Measurements from ENCODE around the gene PRR13. TPM values are rescaled to one million over a fixed set of nuclear protein-coding genes. Genes with fewer than 3 reads are reported as not detected.

Gene PRR13
- total RNA-seq, 1 experiment from 2014 or later = 216 TPM

DNA sequence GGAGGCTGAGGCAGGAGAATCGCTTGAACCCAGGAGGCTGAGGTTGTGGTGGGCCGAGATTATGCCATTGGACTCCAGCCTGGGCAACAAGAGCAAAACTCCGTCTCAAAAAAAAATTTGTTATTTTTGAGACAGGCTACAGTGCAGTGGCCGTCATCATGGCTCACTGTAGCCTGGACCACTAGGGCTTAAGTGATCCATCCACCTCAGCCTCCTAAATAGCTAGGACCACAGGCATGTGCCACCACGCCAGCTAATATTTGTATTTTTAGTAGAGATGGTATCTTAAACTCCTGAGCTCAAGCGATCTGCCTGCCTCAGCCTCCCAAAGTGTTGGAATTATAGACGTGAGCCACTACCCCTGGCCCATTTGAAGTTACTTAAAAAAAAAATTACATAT, 9.4 kb downstream of the PRR13 start:
- Histone ChIP-seq H3K4me1 (ENCODE audit: control insufficient read depth in 1 of 2, insufficient read depth in 2 of 2, low read length in 2 of 2) (peaks cover 0 to 14% of the 10 kb centered on the region in 2 experiments; a peak in 3 of 4 replicates), H3K27ac (ENCODE audit: low read depth, low read length) (no peak overlapping the region), H3K36me3 (ENCODE audit: control insufficient read depth in 1 of 2, insufficient read depth in 2 of 2, low read length in 2 of 2) (peaks cover 24 to 34% of the 10 kb centered on the region in 2 experiments), H2AFZ (ENCODE audit: low read depth, low read length, poor library complexity, severe bottlenecking) (no peak overlapping the region), H3K9ac (ENCODE audit: low read length) (no peak overlapping the region), H3K9me3 (ENCODE audit: control insufficient read depth in 1 of 2, insufficient read depth in 1 of 2, low read depth in 1 of 2, low read length in 2 of 2) (no peaks in the 10 kb centered on the region), H3K4me2 (ENCODE audit: low read length) (no peak overlapping the region), H3K9me2 (ENCODE audit: insufficient read depth) (no peaks in the 10 kb centered on the region), H3K79me2 (ENCODE audit: insufficient read depth, low read length) (peaks cover 45% of the 10 kb centered on the region), H3K27me3 (ENCODE audit: insufficient read depth, low read length) (no peaks in the 10 kb centered on the region), H3K4me3 (replicated peaks in 1 of 2; ENCODE audit: low read depth in 1 of 2, low read length in 2 of 2) (no peak overlapping the region), H4K20me1 (ENCODE audit: insufficient read depth) (peaks cover 33% of the 10 kb centered on the region; the same call in 1 of the 2 replicates)
- intact Hi-C loops (cut with micrococcal nuclease) = loop anchor here (5.0 kb wide), 1 partner anchor 69 kb away; the partner anchor contains the start of gene SP1
- no TSS peak for BruUV-seq (replicated peaks)
- RAD21 ChIA-PET (ENCODE audit: low non-redundant PET in 1 of 2, low total read pairs in 2 of 2, uncharacterized antibody in 2 of 2, unreplicated experiment in 2 of 2) = interaction anchor here in 1 of 2 experiments (0.7 kb wide), 1 partner anchor 76 kb away, joined by 4 read pairs; no protein-coding TSS in a partner anchor
- DNase-seq (ENCODE audit: low read depth, low spot score) = no peak
- POLR2A ChIA-PET = interaction anchor here (0.7 to 2.6 kb wide), 2 partner anchors 10 to 23 kb away, joined by 3 to 21 read pairs; partner anchors contain the start of gene PRR13
- TF ChIP-seq, protein P1, sequence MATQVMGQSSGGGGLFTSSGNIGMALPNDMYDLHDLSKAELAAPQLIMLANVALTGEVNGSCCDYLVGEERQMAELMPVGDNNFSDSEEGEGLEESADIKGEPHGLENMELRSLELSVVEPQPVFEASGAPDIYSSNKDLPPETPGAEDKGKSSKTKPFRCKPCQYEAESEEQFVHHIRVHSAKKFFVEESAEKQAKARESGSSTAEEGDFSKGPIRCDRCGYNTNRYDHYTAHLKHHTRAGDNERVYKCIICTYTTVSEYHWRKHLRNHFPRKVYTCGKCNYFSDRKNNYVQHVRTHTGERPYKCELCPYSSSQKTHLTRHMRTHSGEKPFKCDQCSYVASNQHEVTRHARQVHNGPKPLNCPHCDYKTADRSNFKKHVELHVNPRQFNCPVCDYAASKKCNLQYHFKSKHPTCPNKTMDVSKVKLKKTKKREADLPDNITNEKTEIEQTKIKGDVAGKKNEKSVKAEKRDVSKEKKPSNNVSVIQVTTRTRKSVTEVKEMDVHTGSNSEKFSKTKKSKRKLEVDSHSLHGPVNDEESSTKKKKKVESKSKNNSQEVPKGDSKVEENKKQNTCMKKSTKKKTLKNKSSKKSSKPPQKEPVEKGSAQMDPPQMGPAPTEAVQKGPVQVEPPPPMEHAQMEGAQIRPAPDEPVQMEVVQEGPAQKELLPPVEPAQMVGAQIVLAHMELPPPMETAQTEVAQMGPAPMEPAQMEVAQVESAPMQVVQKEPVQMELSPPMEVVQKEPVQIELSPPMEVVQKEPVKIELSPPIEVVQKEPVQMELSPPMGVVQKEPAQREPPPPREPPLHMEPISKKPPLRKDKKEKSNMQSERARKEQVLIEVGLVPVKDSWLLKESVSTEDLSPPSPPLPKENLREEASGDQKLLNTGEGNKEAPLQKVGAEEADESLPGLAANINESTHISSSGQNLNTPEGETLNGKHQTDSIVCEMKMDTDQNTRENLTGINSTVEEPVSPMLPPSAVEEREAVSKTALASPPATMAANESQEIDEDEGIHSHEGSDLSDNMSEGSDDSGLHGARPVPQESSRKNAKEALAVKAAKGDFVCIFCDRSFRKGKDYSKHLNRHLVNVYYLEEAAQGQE (IDR thresholded peaks at IDR 0.05; ENCODE audit: low read depth) = no peak
- TF ChIP-seq CEBPB (IDR thresholded peaks at IDR 0.05; ENCODE audit: low read depth) (no peak), POLR2A (IDR thresholded peaks at IDR 0.05; ENCODE audit: borderline replicate concordance, extremely low read depth, insufficient read depth, insufficient read length) (no peak), EZH2phosphoT487 (IDR thresholded peaks at IDR 0.05; ENCODE audit: borderline replicate concordance) (no peak), RAD21 (IDR thresholded peaks at IDR 0.05; ENCODE audit: low read depth) (no peak), ZNF274 (IDR thresholded peaks at IDR 0.05; ENCODE audit: low read depth, low read length) (no peak), ELF1 (IDR thresholded peaks at IDR 0.05; ENCODE audit: borderline replicate concordance, low read depth) (no peak), EZH2 (IDR thresholded peaks at IDR 0.05) (no peak), CBX3 (IDR thresholded peaks at IDR 0.05; ENCODE audit: low read depth) (no peak), YY1 (IDR thresholded peaks at IDR 0.05; ENCODE audit: extremely low read depth, insufficient replicate concordance, low read depth, low read length) (no peak), EGR1 (IDR thresholded peaks at IDR 0.05; ENCODE audit: low read depth) (no peak), SRF (IDR thresholded peaks at IDR 0.05; ENCODE audit: low read depth) (no peak), SIN3A (IDR thresholded peaks at IDR 0.05; ENCODE audit: low read depth) (no peak; the same call in 1 of the 2 replicates)
- TF ChIP-seq, protein P2, sequence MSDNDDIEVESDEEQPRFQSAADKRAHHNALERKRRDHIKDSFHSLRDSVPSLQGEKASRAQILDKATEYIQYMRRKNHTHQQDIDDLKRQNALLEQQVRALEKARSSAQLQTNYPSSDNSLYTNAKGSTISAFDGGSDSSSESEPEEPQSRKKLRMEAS (IDR thresholded peaks at IDR 0.05) = no peak
- TF ChIP-seq, protein P3, sequence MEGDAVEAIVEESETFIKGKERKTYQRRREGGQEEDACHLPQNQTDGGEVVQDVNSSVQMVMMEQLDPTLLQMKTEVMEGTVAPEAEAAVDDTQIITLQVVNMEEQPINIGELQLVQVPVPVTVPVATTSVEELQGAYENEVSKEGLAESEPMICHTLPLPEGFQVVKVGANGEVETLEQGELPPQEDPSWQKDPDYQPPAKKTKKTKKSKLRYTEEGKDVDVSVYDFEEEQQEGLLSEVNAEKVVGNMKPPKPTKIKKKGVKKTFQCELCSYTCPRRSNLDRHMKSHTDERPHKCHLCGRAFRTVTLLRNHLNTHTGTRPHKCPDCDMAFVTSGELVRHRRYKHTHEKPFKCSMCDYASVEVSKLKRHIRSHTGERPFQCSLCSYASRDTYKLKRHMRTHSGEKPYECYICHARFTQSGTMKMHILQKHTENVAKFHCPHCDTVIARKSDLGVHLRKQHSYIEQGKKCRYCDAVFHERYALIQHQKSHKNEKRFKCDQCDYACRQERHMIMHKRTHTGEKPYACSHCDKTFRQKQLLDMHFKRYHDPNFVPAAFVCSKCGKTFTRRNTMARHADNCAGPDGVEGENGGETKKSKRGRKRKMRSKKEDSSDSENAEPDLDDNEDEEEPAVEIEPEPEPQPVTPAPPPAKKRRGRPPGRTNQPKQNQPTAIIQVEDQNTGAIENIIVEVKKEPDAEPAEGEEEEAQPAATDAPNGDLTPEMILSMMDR (IDR thresholded peaks at IDR 0.05 in 2 of 3, conservative IDR thresholded peaks at IDR 0.05 in 1 of 3; ENCODE audit: borderline replicate concordance in 1 of 3, insufficient read depth in 1 of 3, low read depth in 2 of 3, low read length in 2 of 3) = no peak
- no peak for ATAC-seq
- CTCF ChIA-PET = interaction anchor here (0.7 to 1.9 kb wide), 5 partner anchors 10 to 192 kb away, joined by 3 to 7 read pairs (median 4); partner anchors contain the start of genes PRR13 and TARBP2

All from HCT116 (cell line).